ENCODE measurements around the gene SNX22.

Gene SNX22

GRCh38 chr15:64122936-64123351 is 28.6 kb upstream of the SNX22 start:
- Mint-ChIP-seq H3K27ac (no peak overlapping the region), H3K9me3 (no peaks in the 10 kb centered on the region), H3K4me1 (no peaks in the 10 kb centered on the region), H3K27me3 (no peaks in the 10 kb centered on the region), H3K36me3 (peaks cover 32% of the 10 kb centered on the region), H3K4me3 (no peak overlapping the region)
- ATAC-seq (ENCODE audit: low read depth) (no peak), DNase-seq (ENCODE audit: low spot score in 2 of 2) (no peak)

GRCh38 chr15:64125978-64126377 is 25.6 kb upstream of the SNX22 start:
- ATAC-seq (ENCODE audit: low read depth) (no peak), DNase-seq (ENCODE audit: low spot score in 2 of 2) (no peak)
- Mint-ChIP-seq H3K9me3 (no peaks in the 10 kb centered on the region), H3K4me3 (no peak overlapping the region), H3K4me1 (no peaks in the 10 kb centered on the region), H3K27me3 (no peaks in the 10 kb centered on the region), H3K36me3 (peaks cover 25% of the 10 kb centered on the region), H3K27ac (no peak overlapping the region)

- Mint-ChIP-seq H3K27me3 (no peaks in the 10 kb centered on the region), H3K36me3 (peaks cover 31% of the 10 kb centered on the region), H3K4me1 (no peaks in the 10 kb centered on the region), H3K4me3 (no peak overlapping the region), H3K27ac (no peak overlapping the region), H3K9me3 (no peaks in the 10 kb centered on the region)
- DNase-seq (ENCODE audit: low spot score in 2 of 2) (no peak), ATAC-seq (ENCODE audit: low read depth) (no peak)
Measured at GRCh38 chr15:64127521-64128270, 23.8 kb upstream of the SNX22 start.

- Mint-ChIP-seq H3K4me3 (no peak overlapping the region), H3K4me1 (no peaks in the 10 kb centered on the region), H3K36me3 (peaks cover 28% of the 10 kb centered on the region), H3K9me3 (no peaks in the 10 kb centered on the region), H3K27me3 (no peaks in the 10 kb centered on the region), H3K27ac (no peak overlapping the region)
- ATAC-seq (ENCODE audit: low read depth) (no peak), DNase-seq (ENCODE audit: low spot score in 2 of 2) (no peak)
Measured at GRCh38 chr15:64130159-64130558, 21.4 kb upstream of the SNX22 start.

GRCh38 chr15:64131547-64131946 is 20.0 kb upstream of the SNX22 start:
- no peak for ATAC-seq (ENCODE audit: low read depth)
- peaks cover under 1% of the 10 kb centered on the region for H3K4me1 Mint-ChIP-seq
- no peak overlapping the region for H3K4me3 Mint-ChIP-seq
- peak overlapping the region; percentile 86 for H3K27ac Mint-ChIP-seq
- no peaks in the 10 kb centered on the region for H3K9me3 Mint-ChIP-seq
- no peaks in the 10 kb centered on the region for H3K27me3 Mint-ChIP-seq
- no peak for DNase-seq (ENCODE audit: low spot score in 2 of 2)
- peaks cover 24% of the 10 kb centered on the region for H3K36me3 Mint-ChIP-seq

- H3K27ac Mint-ChIP-seq, result peak overlapping the region; percentile 86
- H3K4me1 Mint-ChIP-seq, result peaks cover 7% of the 10 kb centered on the region
- peaks cover 25% of the 10 kb centered on the region for H3K36me3 Mint-ChIP-seq
Measured at GRCh38 chr15:64132217-64132616, 19.3 kb upstream of the SNX22 start.

GRCh38 chr15:64133623-64134344 is 17.7 kb upstream of the SNX22 start:
- Mint-ChIP-seq H3K36me3 (peaks cover 25% of the 10 kb centered on the region), H3K9me3 (no peaks in the 10 kb centered on the region), H3K4me1 (peaks cover 10% of the 10 kb centered on the region), H3K27me3 (no peaks in the 10 kb centered on the region), H3K4me3 (no peak overlapping the region), H3K27ac (peak overlapping the region; percentile 73)
- no peak for DNase-seq (ENCODE audit: low spot score in 2 of 2)
- no peak for ATAC-seq (ENCODE audit: low read depth)

More at GRCh38 chr15:64132217-64132616, 19.3 kb upstream of the SNX22 start:
- Mint-ChIP-seq H3K4me3 (no peak overlapping the region), H3K9me3 (no peaks in the 10 kb centered on the region), H3K27me3 (no peaks in the 10 kb centered on the region)
- DNase-seq (ENCODE audit: low spot score in 2 of 2) (no peak), ATAC-seq (ENCODE audit: low read depth) (no peak)

GRCh38 chr15:64134345-64134829 is 17.1 kb upstream of the SNX22 start:
- Mint-ChIP-seq H3K27me3 (no peaks in the 10 kb centered on the region), H3K4me3 (no peak overlapping the region), H3K27ac (no peak overlapping the region), H3K9me3 (no peaks in the 10 kb centered on the region), H3K36me3 (peaks cover 25% of the 10 kb centered on the region), H3K4me1 (peaks cover 10% of the 10 kb centered on the region)
- ATAC-seq (ENCODE audit: low read depth) (no peak), DNase-seq (ENCODE audit: low spot score in 2 of 2) (no peak)

GRCh38 chr15:64136347-64136746 is 15.2 kb upstream of the SNX22 start:
- ATAC-seq (ENCODE audit: low read depth), result no peak
- no peak overlapping the region for H3K4me3 Mint-ChIP-seq
- H3K4me1 Mint-ChIP-seq, result peaks cover 13% of the 10 kb centered on the region
- H3K9me3 Mint-ChIP-seq, result no peaks in the 10 kb centered on the region
- no peak for DNase-seq (ENCODE audit: low spot score in 2 of 2)
- H3K27me3 Mint-ChIP-seq, result no peaks in the 10 kb centered on the region
- peaks cover 26% of the 10 kb centered on the region for H3K36me3 Mint-ChIP-seq
- H3K27ac Mint-ChIP-seq, result peak overlapping the region; percentile 60

- DNase-seq (ENCODE audit: low spot score in 2 of 2) (peak; percentile 49 to 62), ATAC-seq (ENCODE audit: low read depth) (peak; percentile 97)
- Mint-ChIP-seq H3K27ac (peak overlapping the region; percentile 53), H3K4me3 (no peak overlapping the region), H3K27me3 (no peaks in the 10 kb centered on the region), H3K9me3 (no peaks in the 10 kb centered on the region), H3K36me3 (peaks cover 21% of the 10 kb centered on the region), H3K4me1 (peaks cover 14% of the 10 kb centered on the region)
Measured at GRCh38 chr15:64137226-64137833, 14.2 kb upstream of the SNX22 start.

GRCh38 chr15:64138331-64138941 is 13.1 kb upstream of the SNX22 start:
- H3K4me1 Mint-ChIP-seq, result peaks cover 16% of the 10 kb centered on the region
- no peak overlapping the region for H3K4me3 Mint-ChIP-seq
- no peaks in the 10 kb centered on the region for H3K9me3 Mint-ChIP-seq
- ATAC-seq (ENCODE audit: low read depth), result no peak
- H3K27me3 Mint-ChIP-seq, result no peaks in the 10 kb centered on the region
- DNase-seq (ENCODE audit: low spot score in 2 of 2), result no peak
- no peak overlapping the region for H3K27ac Mint-ChIP-seq
- peaks cover 13% of the 10 kb centered on the region for H3K36me3 Mint-ChIP-seq

- Mint-ChIP-seq H3K9me3 (no peaks in the 10 kb centered on the region), H3K27ac (peak overlapping the region; percentile 18), H3K4me1 (peaks cover 28% of the 10 kb centered on the region), H3K36me3 (peaks cover 9% of the 10 kb centered on the region), H3K27me3 (no peaks in the 10 kb centered on the region), H3K4me3 (no peak overlapping the region)
- ATAC-seq (ENCODE audit: low read depth) (no peak), DNase-seq (ENCODE audit: low spot score in 2 of 2) (no peak)
Measured at GRCh38 chr15:64141798-64142512, 9.6 kb upstream of the SNX22 start.

- Mint-ChIP-seq H3K9me3 (no peaks in the 10 kb centered on the region), H3K4me3 (no peak overlapping the region), H3K36me3 (peaks cover 6% of the 10 kb centered on the region), H3K4me1 (peaks cover 23% of the 10 kb centered on the region), H3K27ac (peak overlapping the region; percentile 48), H3K27me3 (no peaks in the 10 kb centered on the region)
- ATAC-seq (ENCODE audit: low read depth), result no peak
- no peak for DNase-seq (ENCODE audit: low spot score in 2 of 2)
Measured at GRCh38 chr15:64143276-64143675, 8.3 kb upstream of the SNX22 start.
